Measurements from ENCODE around the gene PIGBOS1.
A peak's percentile ranks its signal among the peaks of the same experiment; 100 is the strongest.
"Not testable (repeated sequence)": the region's sequence is repeated elsewhere in the genome, so short reads cannot be mapped to it uniquely, and the experiment has no call there.

PIGBOS1 gene

GRCh38 chr15:55297315-55297714 lies 21.6 kb downstream of the PIGBOS1 start:
- DNase-seq (ENCODE audit: low read depth in 2 of 2): no peak

- peak; percentile 74 to 79 for DNase-seq (ENCODE audit: low read depth in 2 of 2)
These were observed 28.3 kb downstream of the PIGBOS1 start for GRCh38 chr15:55290528-55291057.

- DNase-seq (ENCODE audit: low read depth in 2 of 2): peak; percentile 60 to 76
These were observed 29.0 kb downstream of the PIGBOS1 start, which contains the start of gene RAB27A for GRCh38 chr15:55289746-55290527. TSS of gene RAB27A (minus strand) at chr15:55289813. CDS start at chr15:55234934, 54,879 bp downstream.

DNA sequence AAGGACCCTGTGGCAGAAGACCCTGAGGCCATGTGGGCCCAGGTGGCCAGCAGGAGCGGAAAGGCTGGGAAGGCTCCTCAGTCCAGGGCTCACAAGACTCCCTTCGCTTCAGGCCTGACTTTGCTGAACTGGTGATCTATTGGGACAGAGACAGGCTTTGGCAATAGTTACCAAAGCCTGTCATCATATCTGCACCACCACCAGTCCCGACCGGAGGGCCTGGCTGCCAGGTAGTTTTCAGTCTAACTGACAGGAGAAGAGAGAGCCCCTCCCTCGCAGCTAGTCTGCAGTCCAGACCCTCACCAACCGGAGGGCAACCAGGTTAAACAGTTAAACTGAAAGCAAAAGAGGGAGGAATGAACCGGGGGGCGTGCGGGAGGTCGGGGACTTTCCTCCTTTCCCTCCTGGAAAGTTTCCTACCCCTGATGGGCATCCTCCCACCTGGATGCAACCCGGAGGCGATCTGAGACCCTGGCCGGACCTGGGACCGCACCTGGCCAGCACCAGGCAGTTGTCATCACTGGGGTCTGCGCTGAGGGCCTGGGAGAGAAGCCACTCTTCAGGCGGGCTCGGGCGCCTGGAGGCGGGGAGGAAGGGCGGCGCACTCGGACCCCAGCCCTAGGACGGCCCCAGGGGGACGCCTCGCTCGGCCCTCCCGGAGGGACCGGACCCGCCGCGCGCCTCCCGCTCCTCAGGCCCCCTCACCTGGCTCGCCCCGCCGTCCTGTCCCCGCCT lies 29.7 kb downstream of the PIGBOS1 start:
- no peak for DNase-seq (ENCODE audit: low read depth in 2 of 2)

GRCh38 chr15:55288006-55288717 lies 30.8 kb downstream of the PIGBOS1 start:
- no peak for DNase-seq (ENCODE audit: low read depth in 2 of 2)

DNA sequence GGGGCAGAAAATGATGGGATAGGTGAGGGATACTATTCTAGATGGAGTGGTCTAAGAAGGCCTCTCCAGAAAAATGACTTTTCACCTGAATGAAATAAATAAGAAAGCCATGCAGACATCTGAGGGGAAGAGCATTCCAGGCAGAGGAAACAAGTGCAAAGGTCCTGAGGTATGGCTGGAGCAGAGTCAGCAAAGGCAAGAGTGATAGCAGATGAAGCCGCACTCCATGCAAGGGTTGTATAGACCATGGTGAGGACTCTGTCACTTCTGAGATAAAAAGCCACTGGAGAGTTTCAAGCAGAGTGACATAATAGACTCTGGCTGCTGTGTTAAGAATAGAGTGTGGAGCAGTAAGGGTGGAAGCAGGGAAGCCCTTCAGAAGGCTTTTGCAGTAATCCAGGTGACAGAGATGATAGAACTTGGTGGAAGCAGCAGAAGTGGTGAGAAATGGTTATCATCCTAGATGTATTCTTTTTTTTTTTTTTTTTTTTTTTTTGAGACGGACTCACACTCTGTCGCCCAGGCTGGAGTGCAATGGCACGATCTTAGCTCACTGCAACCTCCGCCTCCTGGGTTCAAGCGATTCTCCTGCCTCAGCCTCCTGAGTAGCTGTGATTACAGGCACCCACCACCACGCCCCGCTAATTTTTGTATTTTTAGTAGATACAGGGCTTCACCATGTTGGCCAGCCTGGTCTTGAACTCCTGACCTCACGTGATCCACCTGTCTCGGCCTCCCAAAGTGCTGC lies 32.3 kb downstream of the PIGBOS1 start:
- not testable (repeated sequence) for DNase-seq (ENCODE audit: low read depth in 2 of 2)

GRCh38 chr15:55284426-55284825 lies 34.5 kb downstream of the PIGBOS1 start:
- no peak for DNase-seq (ENCODE audit: low read depth in 2 of 2)

- DNase-seq (ENCODE audit: low read depth in 2 of 2): no peak
These were observed 35.4 kb downstream of the PIGBOS1 start for GRCh38 chr15:55283379-55284147.

DNA sequence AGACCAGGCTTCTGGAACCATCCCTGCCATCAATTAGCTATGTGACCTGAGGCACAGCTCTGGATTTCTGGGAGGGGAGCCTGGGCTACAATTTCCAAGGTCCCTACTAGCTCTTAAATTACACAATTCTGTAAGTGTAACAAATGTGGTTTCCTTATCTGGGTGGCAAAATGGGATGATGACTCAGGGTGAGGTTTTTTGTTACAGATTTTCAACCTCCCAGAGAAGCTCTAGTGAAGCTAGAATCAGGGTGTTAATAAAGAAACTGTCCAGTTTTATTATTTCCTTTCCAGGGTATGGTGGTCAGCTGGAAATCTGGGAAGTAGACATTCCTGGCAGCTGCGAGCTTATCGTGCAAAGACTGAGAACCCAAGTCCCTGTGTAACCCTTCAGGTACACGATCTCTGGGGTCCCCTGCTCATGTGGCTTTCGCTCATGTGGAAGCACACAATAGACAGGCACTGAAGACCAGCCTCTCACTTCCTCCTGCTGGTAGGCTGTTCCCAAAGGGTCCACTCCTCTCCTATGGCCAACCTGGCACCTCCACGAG lies 36.6 kb downstream of the PIGBOS1 start:
- no peak for DNase-seq (ENCODE audit: low read depth in 2 of 2)

DNA sequence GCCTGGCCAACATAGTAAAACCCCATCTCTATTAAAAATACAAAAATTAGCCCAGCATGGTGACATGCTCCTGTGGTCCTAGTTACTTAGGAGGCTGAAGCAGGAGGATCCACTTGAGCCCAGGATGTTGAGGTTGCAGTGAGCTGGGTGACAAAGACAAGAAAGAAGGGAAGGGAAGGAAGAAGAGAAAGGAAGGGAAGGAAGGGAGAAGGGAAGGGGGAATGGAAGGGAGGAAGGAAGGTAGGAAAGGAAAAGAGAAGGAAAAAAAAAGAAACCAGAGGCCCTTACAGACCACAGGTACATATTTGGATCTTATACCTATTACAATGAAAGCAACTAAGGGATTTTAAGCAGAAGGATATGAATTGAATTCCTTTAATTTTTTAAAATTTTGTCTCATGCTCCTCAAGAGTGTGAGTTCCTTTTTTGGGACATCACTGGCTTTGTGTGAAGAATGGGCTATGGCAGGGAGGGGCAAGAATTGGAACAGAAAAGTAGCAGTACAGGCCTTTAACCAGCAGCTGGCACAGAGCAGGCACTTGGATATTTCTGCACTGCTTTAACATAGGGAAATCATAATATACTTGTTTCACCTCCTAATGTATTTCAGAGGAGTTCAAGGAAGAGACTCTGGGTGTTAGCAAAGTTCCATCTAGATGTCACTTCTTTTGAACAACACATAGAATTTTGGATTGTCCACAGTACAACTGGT lies 37.2 kb downstream of the PIGBOS1 start:
- no peak for DNase-seq (ENCODE audit: low read depth in 2 of 2)

DNA sequence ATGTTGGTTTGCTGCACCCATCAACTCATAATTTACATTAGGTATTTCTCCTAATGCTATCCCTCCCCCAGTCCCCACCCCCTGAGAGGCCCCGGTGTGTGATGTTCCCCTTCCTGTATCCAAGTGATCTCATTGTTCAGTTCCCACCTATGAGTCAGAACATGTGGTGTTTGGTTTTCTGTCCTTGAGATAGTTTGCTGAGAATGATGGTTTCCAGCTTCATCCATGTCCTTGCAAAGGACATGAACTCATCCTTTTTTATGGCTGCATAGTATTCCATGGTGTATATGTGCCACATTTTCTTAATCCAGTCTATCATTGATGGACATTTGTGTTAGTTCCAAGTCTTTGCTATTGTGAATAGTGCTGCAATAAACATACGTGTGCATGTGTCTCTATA lies 38.3 kb downstream of the PIGBOS1 start:
- DNase-seq (ENCODE audit: low read depth in 2 of 2): not testable (repeated sequence)

GRCh38 chr15:55279746-55280351 lies 39.1 kb downstream of the PIGBOS1 start:
- peak; percentile 41 to 54 for DNase-seq (ENCODE audit: low read depth in 2 of 2)

GRCh38 chr15:55279100-55279745 lies 39.7 kb downstream of the PIGBOS1 start:
- DNase-seq (ENCODE audit: low read depth in 2 of 2): no peak

DNA sequence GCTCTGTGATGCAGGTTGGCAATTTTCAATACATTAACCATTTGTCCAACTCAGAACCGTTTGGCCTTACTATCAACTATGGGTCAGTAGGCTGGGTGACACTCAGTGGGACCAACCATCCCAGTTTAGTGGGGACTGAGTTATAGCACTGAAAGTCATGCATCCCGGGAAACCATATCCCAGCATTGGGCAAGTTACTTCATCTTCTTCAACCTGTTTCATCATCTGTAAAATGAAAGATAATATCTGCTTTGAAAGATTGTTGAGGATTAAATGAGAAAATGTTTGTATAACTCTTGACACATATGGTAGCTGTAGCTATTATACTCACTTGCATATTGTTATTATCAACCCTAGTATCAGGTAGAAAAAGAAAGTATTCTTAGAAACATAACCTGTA lies 41.2 kb downstream of the PIGBOS1 start:
- no peak for DNase-seq (ENCODE audit: low read depth in 2 of 2)

- DNase-seq (ENCODE audit: low read depth in 2 of 2): peak in 1 of 2 donors; percentile 25
These were observed 41.8 kb downstream of the PIGBOS1 start for GRCh38 chr15:55277116-55277564.

DNA sequence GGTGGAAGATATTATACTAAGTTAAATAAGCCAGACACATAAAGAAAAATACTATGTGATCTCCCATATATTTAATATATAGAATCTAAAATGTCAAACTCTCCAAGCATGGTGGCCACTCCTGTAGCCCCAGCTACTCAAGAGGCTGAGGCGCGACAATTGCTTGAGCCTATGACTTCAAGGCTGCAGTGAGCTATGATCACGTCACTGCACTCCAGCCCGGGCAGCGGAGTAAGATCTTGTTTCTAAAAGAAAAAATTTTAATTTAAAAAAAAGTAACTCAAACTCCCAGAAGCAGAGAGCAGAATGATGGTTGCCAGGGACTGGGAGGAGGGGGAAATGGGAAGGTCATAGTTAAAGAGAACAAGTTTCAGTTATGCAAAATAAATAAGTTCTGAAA lies 42.6 kb downstream of the PIGBOS1 start:
- no peak for DNase-seq (ENCODE audit: low read depth in 2 of 2)

DNA sequence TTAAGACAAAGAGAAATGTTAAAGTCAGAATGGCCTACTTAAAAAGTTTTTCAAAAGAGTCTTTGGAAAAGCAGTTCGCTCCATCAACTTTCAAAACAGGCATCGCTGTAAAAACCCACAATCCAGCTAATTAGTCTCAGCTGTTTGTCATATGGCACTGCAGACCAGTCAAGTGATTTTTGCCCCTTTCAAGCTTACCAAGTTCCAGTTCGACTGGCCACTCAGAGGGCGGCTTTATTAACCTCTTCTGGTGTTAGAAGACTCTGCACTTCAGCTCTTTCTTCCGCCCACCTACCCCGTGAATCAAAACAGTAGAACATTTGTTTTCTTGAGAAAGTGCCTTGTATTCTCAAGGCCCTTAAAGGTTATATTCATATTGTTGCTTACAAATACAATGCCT lies 48.6 kb downstream of the PIGBOS1 start:
- no peak for DNase-seq (ENCODE audit: low read depth in 2 of 2)

GRCh38 chr15:55268176-55268695 lies 50.7 kb downstream of the PIGBOS1 start:
- DNase-seq (ENCODE audit: low read depth in 2 of 2): no peak

All from stimulated activated CD8-positive, alpha-beta memory T cell treated with anti-CD3 and anti-CD28 coated beads, Interleukin-7, amount 100 ng/mL, for 4 hours (primary cell).